ENCODE measurements around the gene PIK3R5. TPM values are rescaled to one million over a fixed set of nuclear protein-coding genes. Genes with fewer than 3 reads are reported as not detected.
A peak's percentile ranks its signal among the peaks of the same experiment; 100 is the strongest.

PIK3R5 gene
- total RNA-seq, 3 donors from 2014 or later: 8.4 to 17.8 (median 13.6) TPM

DNA sequence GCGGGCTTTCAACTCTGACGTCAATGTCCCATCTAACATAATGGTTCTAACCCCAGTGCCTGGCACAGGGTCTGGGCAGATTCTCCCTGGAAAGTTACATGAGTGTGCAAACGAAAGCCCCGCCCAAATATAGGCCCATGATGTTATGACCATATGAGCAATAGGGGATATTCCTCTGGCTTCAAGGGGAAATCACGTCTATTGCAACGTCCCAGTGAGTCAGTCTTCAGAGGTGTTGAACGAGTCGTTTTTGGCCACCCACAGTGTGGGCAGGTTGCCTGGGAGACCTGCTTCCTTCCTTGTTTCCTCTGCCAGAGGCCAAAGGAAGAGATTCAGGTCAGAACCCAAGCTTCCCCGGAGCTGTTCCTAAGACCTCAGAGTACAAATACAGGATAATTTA lies 30.3 kb downstream of the PIK3R5 start:
- Mint-ChIP-seq H3K4me1 (ENCODE audit: low read depth) (peaks cover 71% of the 10 kb centered on the region), H3K9me3 (peaks cover 12% of the 10 kb centered on the region), H3K27me3 (ENCODE audit: low read depth) (no peaks in the 10 kb centered on the region), H3K36me3 (ENCODE audit: insufficient read depth) (peaks cover 32% of the 10 kb centered on the region), H3K4me3 (peak overlapping the region; percentile 33)
- ATAC-seq (peak; percentile 85), DNase-seq (peak; percentile 60)

DNA sequence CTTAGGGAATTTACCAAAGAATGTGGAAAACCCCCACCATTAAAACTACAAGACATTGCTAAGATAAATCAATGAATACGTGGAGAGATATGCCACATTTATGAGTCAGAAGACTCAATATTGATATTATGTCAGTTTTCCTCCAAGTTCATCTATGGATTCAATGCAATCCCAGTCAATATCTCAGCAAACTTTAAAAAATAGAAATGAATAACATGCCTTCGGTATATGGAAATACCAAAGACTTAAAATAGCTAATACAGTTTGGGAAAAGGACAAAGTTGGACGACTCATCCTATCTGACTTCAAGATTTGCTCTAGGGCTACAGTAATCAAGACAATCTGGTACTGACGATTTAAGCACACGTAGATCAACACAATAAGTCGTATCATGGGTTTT lies 31.2 kb downstream of the PIK3R5 start:
- no peak for ATAC-seq
- peaks cover 41% of the 10 kb centered on the region for H3K36me3 Mint-ChIP-seq (ENCODE audit: insufficient read depth)

DNA sequence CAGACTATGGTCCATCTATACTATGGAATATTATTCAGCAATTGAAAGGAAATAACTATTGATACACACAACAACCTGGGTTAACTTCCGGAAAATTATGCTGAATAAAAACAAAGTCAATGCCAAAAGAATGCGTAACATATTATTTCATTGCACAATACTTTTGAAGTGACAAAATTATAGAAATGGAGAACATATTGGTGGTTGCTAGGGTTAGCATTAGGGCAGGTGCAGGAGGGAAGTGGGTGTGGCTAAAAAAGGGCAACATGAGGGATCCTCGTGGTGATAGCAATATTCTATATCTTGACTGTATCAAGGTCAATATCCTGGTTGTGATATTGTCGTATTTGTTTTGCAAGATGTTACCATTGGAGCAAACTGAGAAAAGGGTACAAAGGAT lies 34.9 kb downstream of the PIK3R5 start:
- ATAC-seq: no peak
- DNase-seq: no peak
- no peaks in the 10 kb centered on the region for H3K27me3 Mint-ChIP-seq (ENCODE audit: low read depth)
- peaks cover 47% of the 10 kb centered on the region for H3K4me1 Mint-ChIP-seq (ENCODE audit: low read depth)
- H3K36me3 Mint-ChIP-seq (ENCODE audit: insufficient read depth): peaks cover 41% of the 10 kb centered on the region
- no peak overlapping the region for H3K4me3 Mint-ChIP-seq
- peaks cover 32% of the 10 kb centered on the region for H3K9me3 Mint-ChIP-seq

More for the DNA sequence above, 31.2 kb downstream of the PIK3R5 start:
- DNase-seq: no peak
- H3K9me3 Mint-ChIP-seq: peaks cover 20% of the 10 kb centered on the region
- peaks cover 71% of the 10 kb centered on the region for H3K4me1 Mint-ChIP-seq (ENCODE audit: low read depth)
- no peaks in the 10 kb centered on the region for H3K27me3 Mint-ChIP-seq (ENCODE audit: low read depth)
- peak overlapping the region; percentile 33 for H3K4me3 Mint-ChIP-seq

DNA sequence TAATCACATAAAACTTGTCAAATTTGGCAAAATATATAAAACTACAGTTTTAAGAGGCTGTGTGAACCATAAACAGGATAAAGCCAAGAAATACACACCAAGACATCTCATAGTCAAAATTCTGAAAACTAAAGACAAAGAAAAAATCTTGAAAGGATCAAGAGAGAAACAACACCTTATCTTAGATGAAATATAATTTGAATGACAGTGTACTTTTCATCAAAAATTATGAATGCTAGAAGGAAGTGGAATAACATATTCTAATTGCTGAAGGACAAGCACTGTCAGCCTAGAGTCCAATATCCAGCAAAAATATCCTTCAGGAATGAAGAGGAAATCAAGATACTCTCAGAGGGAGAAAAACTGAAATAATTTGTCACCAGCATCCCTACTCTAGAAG lies 37.2 kb downstream of the PIK3R5 start:
- no peak for DNase-seq
- no peak overlapping the region for H3K4me3 Mint-ChIP-seq
- H3K36me3 Mint-ChIP-seq (ENCODE audit: insufficient read depth): peaks cover 35% of the 10 kb centered on the region
- peaks cover 32% of the 10 kb centered on the region for H3K9me3 Mint-ChIP-seq
- H3K27me3 Mint-ChIP-seq (ENCODE audit: low read depth): no peaks in the 10 kb centered on the region
- H3K4me1 Mint-ChIP-seq (ENCODE audit: low read depth): peaks cover 28% of the 10 kb centered on the region
- no peak for ATAC-seq

DNA sequence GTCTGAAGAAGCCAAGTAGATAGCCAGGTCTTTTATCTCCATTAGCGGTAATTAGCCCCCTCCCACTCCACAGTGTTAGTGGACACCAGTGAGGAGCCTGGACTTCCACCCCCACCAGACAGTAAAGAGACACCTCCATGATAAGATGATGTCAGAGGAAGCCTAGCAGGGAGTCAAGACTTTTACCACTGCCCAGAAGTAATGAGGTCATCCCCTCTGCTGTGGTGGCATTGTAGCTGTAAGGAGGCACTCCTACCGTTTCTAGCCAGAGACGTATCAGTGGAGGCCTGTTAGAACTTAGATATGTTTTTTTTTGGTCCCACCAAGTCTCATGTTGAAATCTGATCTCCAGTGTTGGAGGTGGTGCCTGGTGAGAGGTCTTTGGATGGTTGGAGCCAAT lies 38.1 kb downstream of the PIK3R5 start:
- Mint-ChIP-seq H3K4me1 (ENCODE audit: low read depth) (peaks cover 29% of the 10 kb centered on the region), H3K27me3 (ENCODE audit: low read depth) (no peaks in the 10 kb centered on the region), H3K4me3 (no peak overlapping the region), H3K36me3 (ENCODE audit: insufficient read depth) (peaks cover 39% of the 10 kb centered on the region), H3K9me3 (peaks cover 35% of the 10 kb centered on the region)
- DNase-seq (no peak), ATAC-seq (no peak)

- H3K27me3 Mint-ChIP-seq (ENCODE audit: low read depth): no peaks in the 10 kb centered on the region
- DNase-seq (no peak), ATAC-seq (no peak)
- peaks cover 30% of the 10 kb centered on the region for H3K4me1 Mint-ChIP-seq (ENCODE audit: low read depth)
- H3K9me3 Mint-ChIP-seq: peaks cover 27% of the 10 kb centered on the region
- peaks cover 32% of the 10 kb centered on the region for H3K36me3 Mint-ChIP-seq (ENCODE audit: insufficient read depth)
- H3K4me3 Mint-ChIP-seq: no peak overlapping the region
Measured at GRCh38 chr17:8925808-8926207, 39.7 kb downstream of the PIK3R5 start.

DNA sequence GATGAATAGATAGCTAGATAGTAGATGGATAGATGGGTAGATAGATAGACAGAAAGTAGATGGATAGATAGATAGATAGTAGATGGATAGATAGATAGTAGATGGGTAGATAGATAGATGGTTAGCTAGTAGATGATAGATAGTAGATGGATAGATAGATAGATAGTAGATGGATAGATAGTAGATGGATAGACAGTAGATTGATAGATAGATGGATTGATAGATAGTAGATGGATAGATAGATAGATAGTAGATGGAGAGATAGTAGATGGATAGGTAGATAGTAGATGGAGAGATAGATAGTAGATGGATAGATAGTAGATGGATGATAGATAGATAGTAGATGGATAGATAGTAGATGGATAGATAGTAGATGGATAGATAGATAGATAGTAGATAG lies 40.4 kb downstream of the PIK3R5 start:
- H3K36me3 Mint-ChIP-seq (ENCODE audit: insufficient read depth): peaks cover 35% of the 10 kb centered on the region
- peaks cover 26% of the 10 kb centered on the region for H3K9me3 Mint-ChIP-seq
- H3K4me1 Mint-ChIP-seq (ENCODE audit: low read depth): peaks cover 30% of the 10 kb centered on the region
- H3K27me3 Mint-ChIP-seq (ENCODE audit: low read depth): no peaks in the 10 kb centered on the region
- ATAC-seq (no peak), DNase-seq (no peak)
- no peak overlapping the region for H3K4me3 Mint-ChIP-seq

DNA sequence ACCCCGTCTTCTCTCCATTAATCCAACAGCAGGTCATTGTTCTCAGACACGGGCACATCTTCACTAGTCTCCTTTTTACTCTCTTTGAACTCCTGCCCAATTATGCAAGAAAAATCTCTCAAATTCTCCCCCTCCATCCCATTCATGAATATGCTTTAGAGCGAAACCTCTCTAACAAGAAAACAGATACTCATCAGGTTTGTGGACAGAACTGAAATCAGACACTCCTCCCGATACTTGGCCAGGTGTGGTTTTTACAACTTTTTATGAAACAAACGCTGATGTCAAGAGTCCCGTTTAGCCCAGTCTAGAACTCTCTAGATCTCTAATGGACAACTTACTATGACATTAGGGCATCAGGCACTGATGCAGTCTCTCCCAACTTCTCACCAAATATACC lies 40.9 kb downstream of the PIK3R5 start:
- DNase-seq: no peak
- Mint-ChIP-seq H3K4me3 (no peak overlapping the region), H3K4me1 (ENCODE audit: low read depth) (peaks cover 30% of the 10 kb centered on the region), H3K9me3 (peaks cover 20% of the 10 kb centered on the region), H3K27me3 (ENCODE audit: low read depth) (no peaks in the 10 kb centered on the region), H3K36me3 (ENCODE audit: insufficient read depth) (peaks cover 32% of the 10 kb centered on the region)
- ATAC-seq: peak; percentile 22 to 34

DNA sequence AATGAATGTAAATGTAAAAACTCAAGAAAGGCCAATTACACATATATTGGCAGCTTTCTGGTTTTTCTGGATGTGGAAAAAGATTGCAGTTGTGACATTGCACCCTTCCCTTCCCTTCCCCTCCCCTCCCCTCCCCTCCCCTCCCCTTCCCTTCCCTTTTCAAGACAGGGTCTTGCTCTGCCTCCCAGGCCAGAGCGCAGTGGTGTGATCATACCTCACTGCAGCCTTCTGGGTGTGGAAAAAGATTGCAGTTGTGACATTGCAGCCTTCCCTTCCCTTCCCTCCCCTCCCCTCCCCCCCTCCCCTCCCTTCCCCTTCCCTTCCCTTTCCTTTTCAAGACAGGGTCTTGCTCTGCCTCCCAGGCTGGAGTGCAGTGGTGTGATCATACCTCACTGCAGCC lies 41.7 kb downstream of the PIK3R5 start:
- ATAC-seq: no peak

DNA sequence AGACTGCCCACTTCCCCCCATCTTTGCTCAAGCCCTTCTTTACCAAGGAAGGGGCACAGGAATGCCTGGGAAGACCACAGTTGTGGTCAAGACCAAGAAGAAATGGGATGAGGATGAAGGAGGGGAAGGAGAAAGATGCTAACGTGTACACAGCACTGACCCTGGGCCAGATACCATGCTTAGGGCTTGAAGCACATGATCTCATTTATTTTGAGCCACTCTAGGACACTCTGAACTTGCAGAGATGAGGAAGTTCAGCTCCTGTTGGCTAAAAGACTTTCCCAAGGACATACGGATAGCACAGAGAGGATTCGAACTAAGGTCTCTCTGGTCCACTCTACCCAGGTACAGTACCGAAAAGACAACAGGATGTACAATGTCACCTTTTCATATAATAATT lies 42.6 kb downstream of the PIK3R5 start:
- H3K9me3 Mint-ChIP-seq: peaks cover 13% of the 10 kb centered on the region
- H3K36me3 Mint-ChIP-seq (ENCODE audit: insufficient read depth): peaks cover 34% of the 10 kb centered on the region
- ATAC-seq (no peak), DNase-seq (no peak)
- peaks cover 35% of the 10 kb centered on the region for H3K4me1 Mint-ChIP-seq (ENCODE audit: low read depth)
- H3K4me3 Mint-ChIP-seq: no peak overlapping the region
- no peaks in the 10 kb centered on the region for H3K27me3 Mint-ChIP-seq (ENCODE audit: low read depth)

More for the DNA sequence above, 41.7 kb downstream of the PIK3R5 start:
- H3K4me3 Mint-ChIP-seq: no peak overlapping the region
- H3K27me3 Mint-ChIP-seq (ENCODE audit: low read depth): no peaks in the 10 kb centered on the region
- H3K9me3 Mint-ChIP-seq: peaks cover 19% of the 10 kb centered on the region
- peaks cover 36% of the 10 kb centered on the region for H3K36me3 Mint-ChIP-seq (ENCODE audit: insufficient read depth)
- DNase-seq: no peak
- H3K4me1 Mint-ChIP-seq (ENCODE audit: low read depth): peaks cover 34% of the 10 kb centered on the region

GRCh38 chr17:8922451-8922850 lies 43.1 kb downstream of the PIK3R5 start:
- Mint-ChIP-seq H3K9me3 (peaks cover 9% of the 10 kb centered on the region), H3K4me3 (no peak overlapping the region), H3K4me1 (ENCODE audit: low read depth) (peaks cover 35% of the 10 kb centered on the region), H3K36me3 (ENCODE audit: insufficient read depth) (peaks cover 34% of the 10 kb centered on the region), H3K27me3 (ENCODE audit: low read depth) (no peaks in the 10 kb centered on the region)
- DNase-seq (no peak), ATAC-seq (peak; percentile 23 to 44)

DNA sequence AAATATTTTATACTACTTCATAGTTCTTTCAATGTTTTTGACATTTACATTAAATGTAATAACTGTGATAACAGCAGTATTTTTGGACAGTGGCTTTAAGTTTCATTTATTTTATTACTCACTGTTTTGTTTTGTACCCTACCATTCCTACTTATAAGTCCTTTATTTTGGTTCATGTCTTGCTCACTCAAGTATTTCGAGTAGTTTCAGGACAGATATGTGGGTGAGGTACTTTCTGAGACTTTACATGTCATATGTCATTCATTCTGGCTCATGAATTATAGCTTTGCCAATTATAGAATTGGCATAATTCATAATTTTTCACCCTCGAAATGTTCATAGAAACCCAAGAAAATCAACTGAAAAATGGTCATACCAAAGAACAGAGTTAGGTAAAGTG lies 44.4 kb downstream of the PIK3R5 start:
- ATAC-seq (peak in 1 of 2 donors; percentile 80), DNase-seq (no peak)
- Mint-ChIP-seq H3K4me3 (no peak overlapping the region), H3K9me3 (peaks cover 9% of the 10 kb centered on the region), H3K4me1 (ENCODE audit: low read depth) (peaks cover 44% of the 10 kb centered on the region), H3K36me3 (ENCODE audit: insufficient read depth) (peaks cover 32% of the 10 kb centered on the region), H3K27me3 (ENCODE audit: low read depth) (no peaks in the 10 kb centered on the region)

DNA sequence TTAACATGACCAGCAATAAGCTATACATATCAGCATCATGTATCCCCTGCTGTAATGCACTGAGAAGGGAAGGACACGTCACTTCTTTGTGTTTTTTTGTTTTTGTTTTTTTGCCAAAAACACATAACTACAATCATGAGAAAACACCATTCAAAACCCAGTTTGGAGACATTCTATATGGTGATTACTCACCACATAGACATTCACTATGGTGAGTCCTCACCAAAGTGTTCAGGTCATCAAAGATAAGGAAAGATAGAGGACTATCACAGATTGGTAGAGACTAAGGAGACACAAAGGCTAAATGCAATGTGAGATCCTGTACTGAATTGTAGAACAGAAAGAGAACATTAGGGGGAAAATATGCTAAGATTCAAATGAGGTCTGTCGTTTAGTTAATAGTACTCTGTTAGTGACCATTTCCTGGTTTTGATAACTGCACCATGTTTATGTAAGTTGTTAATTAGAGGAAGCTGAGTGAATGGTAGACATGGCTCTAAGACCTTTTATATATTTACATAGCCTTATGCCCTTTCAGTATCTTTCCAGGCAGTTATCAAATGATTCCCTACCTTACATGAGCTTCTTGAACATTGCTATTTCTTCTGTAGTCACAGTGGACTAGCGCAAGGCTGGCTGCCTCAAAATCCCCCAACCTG lies 46.6 kb downstream of the PIK3R5 start:
- Mint-ChIP-seq H3K36me3 (ENCODE audit: insufficient read depth) (peaks cover 35% of the 10 kb centered on the region), H3K9me3 (peaks cover 9% of the 10 kb centered on the region), H3K27me3 (ENCODE audit: low read depth) (no peaks in the 10 kb centered on the region), H3K4me1 (ENCODE audit: low read depth) (peaks cover 57% of the 10 kb centered on the region), H3K4me3 (no peak overlapping the region)
- DNase-seq (no peak), ATAC-seq (no peak)

- Mint-ChIP-seq H3K36me3 (ENCODE audit: insufficient read depth) (peaks cover 34% of the 10 kb centered on the region), H3K9me3 (peaks cover 6% of the 10 kb centered on the region), H3K4me3 (no peak overlapping the region), H3K4me1 (ENCODE audit: low read depth) (peaks cover 46% of the 10 kb centered on the region), H3K27me3 (ENCODE audit: low read depth) (no peaks in the 10 kb centered on the region)
- DNase-seq (no peak), ATAC-seq (no peak)
Measured at GRCh38 chr17:8916466-8916865, 49.0 kb downstream of the PIK3R5 start.

- no peak for ATAC-seq
- Mint-ChIP-seq H3K4me1 (ENCODE audit: low read depth) (peaks cover 38% of the 10 kb centered on the region), H3K9me3 (peaks cover 6% of the 10 kb centered on the region), H3K4me3 (no peak overlapping the region), H3K36me3 (ENCODE audit: insufficient read depth) (peaks cover 35% of the 10 kb centered on the region), H3K27me3 (ENCODE audit: low read depth) (no peaks in the 10 kb centered on the region)
- no peak for DNase-seq
Measured at GRCh38 chr17:8914554-8914953, 51.0 kb downstream of the PIK3R5 start.

Measured in activated T-cell treated with anti-CD3 and anti-CD28 coated beads, Interleukin-2, amount 50 U/mL, for 4 hours (primary cell).